ENCODE data around the gene MYH14. TPM values are rescaled to one million over a fixed set of nuclear protein-coding genes. Genes with fewer than 3 reads are reported as not detected.

MYH14 gene
- total and polyA plus RNA-seq, 2 of the 8 experiments (the other 6 are each of a cell fraction or from before 2014, with no cell fraction given) = 17.3 to 28.6 TPM

DNA sequence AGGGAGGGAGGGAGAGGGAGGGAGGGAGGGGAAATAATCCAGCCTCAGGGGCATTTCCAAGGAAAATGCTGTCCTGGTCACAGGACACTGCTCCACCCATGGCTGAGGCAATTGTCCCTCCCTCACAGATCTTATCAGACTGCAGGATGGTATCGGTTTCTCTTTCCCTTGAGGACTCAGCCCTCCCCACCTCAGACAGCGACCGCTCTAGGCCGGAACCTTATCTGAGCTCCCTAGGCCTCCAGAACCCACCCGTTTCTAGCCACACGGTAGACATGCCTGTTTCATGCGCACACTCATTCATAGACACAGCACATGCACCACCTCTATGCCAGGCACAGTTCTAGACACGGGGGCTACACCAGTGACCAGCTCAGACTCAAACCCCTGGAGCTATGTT is 30.3 kb upstream of the MYH14 start:
- DNase-seq (ENCODE audit: low read depth in 1 of 2, low spot score in 2 of 2) (no peak), FAIRE-seq (no peak)
- H4K20me1 ChIP-seq (replicated peaks in 1 of 2; ENCODE audit: control insufficient read depth in 1 of 2, insufficient read depth in 2 of 2, low read length in 2 of 2) = no peaks in the 10 kb centered on the region
- H3K79me1 ChIP-seq (ENCODE audit: low read depth, low read length) = no peaks in the 10 kb centered on the region
- no peak overlapping the region for H3K4me2 ChIP-seq (ENCODE audit: insufficient read depth in 1 of 2, low read depth in 2 of 2, low read length in 2 of 2)
- H3K27ac ChIP-seq (ENCODE audit: low read depth, low read length) = no peak overlapping the region
- H2BK12ac ChIP-seq (ENCODE audit: low read depth, low read length) = no peak overlapping the region
- POLR2A ChIA-PET (ENCODE audit: partially characterized antibody) = interaction anchor here (1.0 kb wide), 1 partner anchor 77 kb away, joined by 3 read pairs; no protein-coding TSS in a partner anchor
- no peak overlapping the region for H2BK120ac ChIP-seq (replicated peaks; ENCODE audit: low read depth, low read length)
- WGBS, 2 experiments (ENCODE audit: extremely low coverage in 1 of 2, insufficient coverage in 1 of 2, insufficient read length in 1 of 2, insufficient replicate concordance in 2 of 2, low coverage in 1 of 2, low lambda C conversion rate in 2 of 2, missing lambda C conversion rate in 1 of 2) = 85% methylated on average over 8 of the region's 8 CpGs; no CpG with 5 or more reads in 1 of the 2 experiments
- H3K27me3 ChIP-seq (replicated peaks in 1 of 4; ENCODE audit: control insufficient read depth in 3 of 4, extremely low read depth in 1 of 4, insufficient read depth in 3 of 4, low read length in 3 of 4) = no peaks in the 10 kb centered on the region
- H2AK5ac ChIP-seq (ENCODE audit: low read depth, low read length) = no peak overlapping the region
- no peak overlapping the region for H4K91ac ChIP-seq (replicated peaks; ENCODE audit: insufficient read length, low read length)
- no peak overlapping the region for H4K5ac ChIP-seq (ENCODE audit: insufficient read length, low read depth, low read length)
- H2BK15ac ChIP-seq (ENCODE audit: low read length) = no peak overlapping the region
- no peak overlapping the region for H3K56ac ChIP-seq (replicated peaks; ENCODE audit: insufficient read length, low read depth, low read length)
- no peak overlapping the region for H3K9ac ChIP-seq (replicated peaks in 1 of 4; ENCODE audit: extremely low read depth in 1 of 4, low read depth in 3 of 4, low read length in 3 of 4)
- H3K36me3 ChIP-seq (ENCODE audit: control insufficient read depth in 2 of 4, insufficient read depth in 4 of 4, low read length in 3 of 4) = no peaks in the 10 kb centered on the region
- no peak overlapping the region for H3K18ac ChIP-seq (ENCODE audit: extremely low read depth, low read length)
- no peak overlapping the region for H2BK20ac ChIP-seq (ENCODE audit: low read length)
- H3K4me1 ChIP-seq (replicated peaks in 1 of 4; ENCODE audit: control insufficient read depth in 3 of 4, insufficient read depth in 4 of 4, low read length in 3 of 4) = no peaks in the 10 kb centered on the region
- no peak overlapping the region for H3K4ac ChIP-seq (replicated peaks; ENCODE audit: insufficient read length, low read depth, low read length)
- H3K4me3 ChIP-seq (ENCODE audit: extremely low read depth in 1 of 4, insufficient read depth in 2 of 4, low read depth in 3 of 4, low read length in 4 of 4) = no peak overlapping the region
- CTCF ChIA-PET (ENCODE audit: partially characterized antibody) = interaction anchor here (0.8 to 1.4 kb wide), 6 partner anchors 11 to 77 kb away, joined by 3 to 4 read pairs (median 3); no protein-coding TSS in a partner anchor
- H3K23ac ChIP-seq (ENCODE audit: insufficient read length) = no peak overlapping the region
- H4K8ac ChIP-seq (ENCODE audit: extremely low read depth, insufficient read depth, low read length) = no peak overlapping the region
- H3K23me2 ChIP-seq (ENCODE audit: low read depth, low read length) = no peaks in the 10 kb centered on the region
- no peaks in the 10 kb centered on the region for H3K79me2 ChIP-seq (ENCODE audit: control insufficient read depth in 1 of 2, insufficient read depth in 2 of 2, low read length in 2 of 2)
- no peak overlapping the region for H3K14ac ChIP-seq (ENCODE audit: insufficient read length)
- no peak overlapping the region for H2BK5ac ChIP-seq (ENCODE audit: low read depth, low read length)
- H3K9me3 ChIP-seq (ENCODE audit: insufficient read depth in 2 of 2, low read depth in 1 of 2, low read length in 1 of 2) = peaks cover 4 to 14% of the 10 kb centered on the region in 2 experiments; a peak in 2 of 4 replicates
- no peak overlapping the region for H2AFZ ChIP-seq (ENCODE audit: low read length)
- no peak for TF ChIP-seq KDM1A (IDR thresholded peaks at IDR 0.05; ENCODE audit: borderline replicate concordance, low read length)
- TF ChIP-seq, protein P1, sequence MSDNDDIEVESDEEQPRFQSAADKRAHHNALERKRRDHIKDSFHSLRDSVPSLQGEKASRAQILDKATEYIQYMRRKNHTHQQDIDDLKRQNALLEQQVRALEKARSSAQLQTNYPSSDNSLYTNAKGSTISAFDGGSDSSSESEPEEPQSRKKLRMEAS (IDR thresholded peaks at IDR 0.05) = no peak
- TF ChIP-seq BACH1 (IDR thresholded peaks at IDR 0.05; ENCODE audit: low read length) = no peak
- TF ChIP-seq KDM4A (IDR thresholded peaks at IDR 0.05; ENCODE audit: low read depth, low read length, severe bottlenecking) = no peak
- TF ChIP-seq CHD1 (IDR thresholded peaks at IDR 0.05; ENCODE audit: low read depth, low read length) = no peak
- TF ChIP-seq SRF (IDR thresholded peaks at IDR 0.05; ENCODE audit: low read depth, low read length) = no peak
- TF ChIP-seq BCL11A (IDR thresholded peaks at IDR 0.05; ENCODE audit: low read depth in 2 of 2, low read length in 2 of 2) = no peak
- TF ChIP-seq TCF12 (IDR thresholded peaks at IDR 0.05; ENCODE audit: low read depth, low read length) = no peak
- TF ChIP-seq RNF2 (IDR thresholded peaks at IDR 0.05; ENCODE audit: borderline replicate concordance, low read depth, low read length, missing control alignments, poor library complexity, severe bottlenecking) = no peak
- no peak for TF ChIP-seq TBP (IDR thresholded peaks at IDR 0.05; ENCODE audit: low read depth, low read length)
